HepG2 (cell line): Measurements from ENCODE around the gene DOCK3. TPM values are rescaled to one million over a fixed set of nuclear protein-coding genes. Genes with fewer than 3 reads are reported as not detected.

Source experiments
- ATAC-seq: fragments of 200-7000 bp; cut with Tn5 transposase; 3 replicates; pipeline ENCODE4 v1.9.1; 2020; ENCODE audit warnings: mild to moderate bottlenecking, moderate library complexity
- BruUV-seq: library from RNA; stranded (reverse); fragments of 400-500 nt; replicated peaks from 2 replicates; lab custom pipeline; 2021; lab: Mats Ljungman, UMichigan
- CTCF ChIA-PET: fragments of 300-600 bp; formaldehyde crosslinking; extraction: SDS; loops from one replicate; lab custom pipeline; 2021; ENCODE audit warnings: low total read pairs, inconsistent platforms, low intra/inter-chr PET ratio; lab: Yijun Ruan, JAX
- POLR2A ChIA-PET: fragments of 350-600 bp; sonication (Branson Sonifier 250); formaldehyde crosslinking; loops from one replicate; lab custom pipeline; 2020; ENCODE audit warnings: antibody characterized with exemption, inconsistent platforms; lab: Yijun Ruan, JAX
- DNase-seq: peaks from one replicate; pipeline ENCODE4 v3.0.0-alpha.2; 2015; ENCODE audit warnings: low spot score
- FAIRE-seq: peaks from 3 replicates; lab custom pipeline; 2011; peaks lifted over from hg19 to GRCh38; lab: Jason Lieb, UNC
- H2AFZ ChIP-seq: one replicate; pipeline ENCODE4 v1.6.1; 2011; ENCODE audit warnings: low read length, inconsistent platforms
- H3K27ac ChIP-seq: fragments of 300-600 bp; 3 replicates; pipeline ENCODE4 v1.8.0; 2011; ENCODE audit warnings: mixed run types, mild to moderate bottlenecking, mixed read lengths, low read length, inconsistent platforms; ENCODE audit not compliant: insufficient read depth; ENCODE audit errors: extremely low read length
- H3K27me3 ChIP-seq, 2 experiments: fragments of 200-600 bp in 1 of 2; 2 replicates in 1 of 2; 3 replicates in 1 of 2; pipeline versions ENCODE4 v1.6.0 to v1.8.0; 2011; ENCODE audit warnings: low read length in 2 of 2, mild to moderate bottlenecking in 2 of 2, moderate library complexity in 2 of 2, inconsistent platforms in 1 of 2; ENCODE audit not compliant: insufficient read depth in 2 of 2, control insufficient read depth in 1 of 2
- H3K36me3 ChIP-seq, 2 experiments: fragments of 200-600 bp in 1 of 2; replicated peaks in 1 of 2; 2 replicates in 1 of 2; 3 replicates in 1 of 2; pipeline versions ENCODE4 v1.5.1 to v1.8.0; 2011; ENCODE audit warnings: low read length in 2 of 2, inconsistent platforms in 1 of 2; ENCODE audit not compliant: insufficient read depth in 2 of 2, control insufficient read depth in 1 of 2
- H3K4me1 ChIP-seq: 2 replicates; pipeline ENCODE4 v1.5.1; 2012; ENCODE audit warnings: low read length, inconsistent platforms; ENCODE audit not compliant: insufficient read depth
- H3K4me2 ChIP-seq: 2 replicates; pipeline ENCODE4 v1.6.0; 2011; ENCODE audit warnings: low read depth, low read length, inconsistent platforms
- H3K4me3 ChIP-seq, 3 experiments: fragments of 200-600 bp in 1 of 3; sonication (generic), shearing (Covaris generic) in 1 of 3; replicated peaks in 1 of 3; 2 replicates each; pipeline ENCODE4 v1.5.1; 2011 to 2016; ENCODE audit warnings: low read length in 3 of 3, inconsistent platforms in 2 of 3, low read depth in 2 of 3, mild to moderate bottlenecking in 2 of 3, control low read depth in 1 of 3, mixed read lengths in 1 of 3; ENCODE audit not compliant: insufficient read depth in 1 of 3
- H3K79me2 ChIP-seq: one replicate; pipeline ENCODE4 v1.6.1; 2011; ENCODE audit warnings: low read length, inconsistent platforms; ENCODE audit not compliant: insufficient read depth
- H3K9ac ChIP-seq: 2 replicates; pipeline ENCODE4 v1.6.0; 2011; ENCODE audit warnings: mild to moderate bottlenecking, low read depth, low read length, inconsistent platforms; ENCODE audit not compliant: insufficient read depth
- H3K9me3 ChIP-seq: 2 replicates; pipeline ENCODE4 v1.5.1; 2012; ENCODE audit warnings: mild to moderate bottlenecking, low read length
- H4K20me1 ChIP-seq: 2 replicates; pipeline ENCODE4 v1.6.0; 2011; ENCODE audit warnings: inconsistent platforms, mild to moderate bottlenecking, low read length, moderate library complexity; ENCODE audit not compliant: insufficient read depth
- FOXK1 ChIP-seq: sonication (generic); formaldehyde crosslinking; IDR thresholded peaks from 2 replicates; pipeline ENCODE4 v1.4.0; 2020; ENCODE audit warnings: low read depth, missing genetic modification reagents, borderline replicate concordance
- HDAC2 ChIP-seq: sonication (generic); formaldehyde crosslinking; IDR thresholded peaks from 2 replicates; pipeline ENCODE4 v1.4.0; 2020; ENCODE audit warnings: missing genetic modification reagents
- PCBP2 ChIP-seq: fragments of 200-400 bp; formaldehyde crosslinking; optimal IDR thresholded peaks from 2 replicates; pipeline ENCODE3; 2018; ENCODE audit warnings: low read length, low read depth; ENCODE audit not compliant: poor library complexity, severe bottlenecking
- PHF20 ChIP-seq: sonication (generic); formaldehyde crosslinking; IDR thresholded peaks from 2 replicates; pipeline ENCODE4 v1.5.0; 2020; ENCODE audit warnings: mild to moderate bottlenecking, missing genetic modification reagents
- PRPF4 ChIP-seq: fragments of 200-400 bp; formaldehyde crosslinking; IDR thresholded peaks from 2 replicates; pipeline ENCODE4 v1.6.1; 2016; ENCODE audit warnings: low read length, low read depth; ENCODE audit not compliant: poor library complexity, severe bottlenecking
- RFXANK ChIP-seq: IDR thresholded peaks from 2 replicates; pipeline ENCODE4 v1.6.1; 2016
- SETDB1 ChIP-seq: sonication (generic); formaldehyde crosslinking; IDR thresholded peaks from 2 replicates; pipeline ENCODE4 v1.5.1; 2020; ENCODE audit warnings: missing genetic modification reagents, mild to moderate bottlenecking, borderline replicate concordance
- TBX3 ChIP-seq: fragments of 450-650 bp; IDR thresholded peaks from 2 replicates; pipeline ENCODE4 v1.6.1; 2017; ENCODE audit warnings: antibody characterized with exemption, mild to moderate bottlenecking, inconsistent platforms, borderline replicate concordance
- XRCC5 ChIP-seq: fragments of 200-400 bp; formaldehyde crosslinking; optimal IDR thresholded peaks from 2 replicates; pipeline ENCODE3; 2017; ENCODE audit warnings: mild to moderate bottlenecking, low read length
- ZBTB1 ChIP-seq: sonication (generic); formaldehyde crosslinking; IDR thresholded peaks from 2 replicates; pipeline ENCODE4 v1.4.0; 2020; ENCODE audit warnings: missing genetic modification reagents, borderline replicate concordance
- ZBTB40 ChIP-seq, 2 experiments: fragments of 450-650 bp in 1 of 2; sonication (generic) in 1 of 2; formaldehyde crosslinking in 1 of 2; IDR thresholded peaks; 2 replicates each; pipeline versions ENCODE4 v1.6.1 to v1.8.0; 2016 to 2022; ENCODE audit warnings: antibody characterized with exemption in 1 of 2, mild to moderate bottlenecking in 1 of 2, missing genetic modification reagents in 1 of 2
- ZIK1 ChIP-seq: sonication (generic); formaldehyde crosslinking; IDR thresholded peaks from 2 replicates; pipeline ENCODE4 v1.5.0; 2020; ENCODE audit warnings: mild to moderate bottlenecking, low read depth, missing genetic modification reagents, borderline replicate concordance
- ZNF335 ChIP-seq: sonication (generic); formaldehyde crosslinking; IDR thresholded peaks from 2 replicates; pipeline ENCODE4 v1.4.0; 2020; ENCODE audit warnings: missing genetic modification reagents
- ZNF460 ChIP-seq: sonication (generic); formaldehyde crosslinking; IDR thresholded peaks from 2 replicates; pipeline ENCODE4 v1.5.1; 2020; ENCODE audit warnings: missing genetic modification reagents, mild to moderate bottlenecking, borderline replicate concordance
- WGBS: methylation state at CpG from one replicate; pipeline ENCODE4 v1.1.6; 2017; ENCODE audit warnings: low lambda C conversion rate; 5-methylcytosine and 5-hydroxymethylcytosine counted together
- in situ Hi-C: cut with HindIII; loops from 2 replicates; pipeline ENCODE4 v1.10.0; 2017; ENCODE audit warnings: low pct_unique_long_range_greater_than_20kb; ENCODE audit not compliant: extremely low pct_ligation_motif_present
- intact Hi-C: fragments of 100-400 bp; cut with micrococcal nuclease; formaldehyde crosslinking; loops from one replicate; pipeline ENCODE4 v1.10.0; 2022; ENCODE audit not compliant: unreplicated experiment
- polyA plus RNA-seq, 8 experiments: library from polyadenylated mRNA; depleted of rRNA in 3 of 8; stranded (reverse) in 7 of 8; unstranded in 1 of 8; fragments of >200 nt; fragmentation: Illumina TruSeq in 4 of 8; extraction: Trizol in 4 of 8; gene quantifications; 2 replicates each; pipeline versions ENCODE4 v1.2.1 to v1.2.3, GENCODE V29; 2011 to 2016; ENCODE audit warnings: low read depth in 4 of 8, missing spikeins in 1 of 8, mixed read lengths in 1 of 8; ENCODE audit not compliant: insufficient read depth in 1 of 8
- total RNA-seq, 5 experiments: library from RNA; depleted of rRNA; stranded (reverse); fragments of >200 nt; fragmentation: Illumina TruSeq; extraction: Trizol; gene quantifications; 2 replicates each; pipeline ENCODE4 v1.2.3, GENCODE V29; 2016; ENCODE audit warnings: low read depth in 1 of 5

The DOCK3 gene
- total and polyA plus RNA-seq, 2 of the 13 experiments (the other 11 are each of a cell fraction or from before 2014, with no cell fraction given), result not detected

- TF ChIP-seq HDAC2 (CRISPR knock-in tag), result no peak
- TF ChIP-seq PHF20, result no peak
- no peak for TF ChIP-seq ZIK1 (CRISPR knock-in tag)
- TF ChIP-seq RFXANK, result no peak
- no peak for TF ChIP-seq XRCC5
- TF ChIP-seq FOXK1 (CRISPR knock-in tag), result no peak
- no peak for TF ChIP-seq SETDB1 (CRISPR knock-in tag)
- no peak for TF ChIP-seq TBX3
- no peak for TF ChIP-seq PCBP2
- TF ChIP-seq ZBTB40 (IDR thresholded peaks at IDR 0.05), result no peak
- no peak for TF ChIP-seq ZBTB40 (CRISPR knock-in tag; IDR thresholded peaks at IDR 0.05)
- TF ChIP-seq PRPF4, result no peak
- no peak for TF ChIP-seq ZNF335 (CRISPR knock-in tag)
- no peak for TF ChIP-seq ZNF460 (CRISPR knock-in tag)
- TF ChIP-seq ZBTB1 (CRISPR knock-in tag), result no peak
- intact Hi-C loops (no loop called here), in situ Hi-C loops (no loop called here)
- Histone ChIP-seq H3K4me3 (no peak overlapping the region), H3K36me3 (no peaks in the 10 kb centered on the region), H4K20me1 (no peaks in the 10 kb centered on the region), H3K79me2 (no peaks in the 10 kb centered on the region), H3K9me3 (no peaks in the 10 kb centered on the region), H3K4me2 (no peak overlapping the region), H3K4me1 (no peaks in the 10 kb centered on the region), H3K27ac (no peak overlapping the region), H3K27me3 (peaks cover 0 to 27% of the 10 kb centered on the region in 2 experiments; a peak in 3 of 5 replicates), H3K9ac (no peak overlapping the region), H2AFZ (no peak overlapping the region)
- WGBS, result 5% methylated on average over 5 of the region's 8 CpGs
- DNase-seq (no peak), FAIRE-seq (no peak), ATAC-seq (no peak)
- ChIA-PET CTCF (no interaction called here), POLR2A (no interaction called here)
- no TSS peak for BruUV-seq
These were observed 18.1 kb upstream of the DOCK3 start for GRCh38 chr3:50656417-50657195.
